A549 treated with CpdA at 1 μM for 4 hours (cell line): Measurements from ENCODE around the gene ARHGAP19. TPM values are rescaled to one million over a fixed set of nuclear protein-coding genes. Genes with fewer than 3 reads are reported as not detected.

ENCODE experiments used
- total RNA-seq: library from RNA; stranded (reverse); fragments of 200-300 nt; extraction: Qiagen RNA extraction; gene quantifications from 5 replicates; pipeline ENCODE4 v1.2.3, GENCODE V29; 2022; ENCODE audit warnings: low read depth

ARHGAP19 gene
- total RNA-seq, result 4.4 to 6.2 TPM (median 5.1 TPM) in 5 replicates

GRCh38 chr10:97292097-97292861 lies at the start of gene ARHGAP19:
Gene ARHGAP19, minus strand, starts transcription at chr10:97292637. Its CDS starts 10 bp downstream, at chr10:97292627.

GRCh38 chr10:97334370-97335175 lies 42.1 kb upstream of the ARHGAP19 start, which contains the start of gene FRAT2:
Gene FRAT2, minus strand, starts transcription at chr10:97334729. Its CDS starts 157 bp downstream, at chr10:97334572.

GRCh38 chr10:97318772-97319651 lies 26.6 kb upstream of the ARHGAP19 start, which contains the start of gene FRAT1:
Gene FRAT1, plus strand, starts transcription at chr10:97319271. Its CDS starts 183 bp downstream, at chr10:97319454.

GRCh38 chr10:97185326-97186058 lies 106.9 kb downstream of the ARHGAP19 start, which contains the start of gene SLIT1:
Gene SLIT1, minus strand, starts transcription at chr10:97185959. Its CDS starts 285 bp downstream, at chr10:97185674.

Other genes with a start within 250 kb of the ARHGAP19 start
- 0.05 to 0.17 TPM (median 0.07 TPM) in 5 replicates for gene SLIT1, start 106.7 kb downstream of the ARHGAP19 start, total RNA-seq
- gene FRAT1, start 26.6 kb upstream of the ARHGAP19 start, total RNA-seq, result 0.93 to 2.1 TPM (median 1.9 TPM) in 5 replicates
- gene FRAT2, start 42.1 kb upstream of the ARHGAP19 start, total RNA-seq, result 5.2 to 8.8 TPM (median 8.4 TPM) in 5 replicates
- gene RRP12, start 108.7 kb upstream of the ARHGAP19 start, total RNA-seq, result 54.6 to 69.6 TPM (median 63.0 TPM) in 5 replicates
- 576 to 660 TPM (median 632 TPM) in 5 replicates for gene PGAM1, start 133.6 kb upstream of the ARHGAP19 start, total RNA-seq
- 49.4 to 60.0 TPM (median 57.8 TPM) in 5 replicates for gene EXOSC1, start 153.4 kb upstream of the ARHGAP19 start, total RNA-seq
- gene ZDHHC16, start 153.5 kb upstream of the ARHGAP19 start, total RNA-seq, result 40.5 to 54.5 TPM (median 52.8 TPM) in 5 replicates
- 43.9 to 50.0 TPM (median 45.7 TPM) in 5 replicates for gene MMS19, start 205.8 kb upstream of the ARHGAP19 start, total RNA-seq
- 12.0 to 19.6 TPM (median 19.1 TPM) in 5 replicates for gene UBTD1, start 206.3 kb upstream of the ARHGAP19 start, total RNA-seq